Measurements from ENCODE around the gene GSTM3.

GSTM3 gene

GRCh38 chr1:109740615-109741373, at the start of gene GSTM3:
Gene GSTM3, minus strand, starts transcription at chr1:109741038. Its CDS starts 751 bp downstream, at chr1:109740287.
- DNase-seq, result no peak

- no peak for DNase-seq
Observed at GRCh38 chr1:109790329-109790728, 49.5 kb upstream of the GSTM3 start.

- DNase-seq, result no peak
Observed at GRCh38 chr1:109789551-109790180, 48.8 kb upstream of the GSTM3 start.

- DNase-seq, result no peak
Observed at GRCh38 chr1:109788695-109789521, 48.1 kb upstream of the GSTM3 start.

GRCh38 chr1:109787845-109788601, 47.2 kb upstream of the GSTM3 start:
- no peak for DNase-seq

- peak; percentile 37 for DNase-seq
Observed at GRCh38 chr1:109787211-109787844, 46.5 kb upstream of the GSTM3 start.

- DNase-seq, result no peak
Observed at GRCh38 chr1:109786531-109787021, 45.7 kb upstream of the GSTM3 start.

- no peak for DNase-seq
Observed at GRCh38 chr1:109786112-109786480, 45.3 kb upstream of the GSTM3 start.

GRCh38 chr1:109785446-109786111, 44.7 kb upstream of the GSTM3 start:
- DNase-seq, result no peak

- no peak for DNase-seq
Observed at GRCh38 chr1:109784551-109785252, 43.9 kb upstream of the GSTM3 start.

- peak; percentile 82 for DNase-seq
Observed at GRCh38 chr1:109783436-109783835, 42.6 kb upstream of the GSTM3 start.

- DNase-seq, result no peak
Observed at GRCh38 chr1:109782927-109783326, 42.1 kb upstream of the GSTM3 start.

- DNase-seq, result peak; percentile 52
Observed at GRCh38 chr1:109782514-109782913, 41.7 kb upstream of the GSTM3 start.

- DNase-seq, result peak; percentile 14
Observed at GRCh38 chr1:109781806-109782205, 41.0 kb upstream of the GSTM3 start.

- no peak for DNase-seq
Observed at GRCh38 chr1:109780982-109781381, 40.1 kb upstream of the GSTM3 start.

- DNase-seq, result no peak
Observed at GRCh38 chr1:109777980-109778625, 37.3 kb upstream of the GSTM3 start.

GRCh38 chr1:109777436-109777835, 36.6 kb upstream of the GSTM3 start:
- no peak for DNase-seq

- DNase-seq, result peak; percentile 69
Observed at GRCh38 chr1:109776911-109777310, 36.1 kb upstream of the GSTM3 start.

GRCh38 chr1:109776206-109776835, 35.5 kb upstream of the GSTM3 start:
- no peak for DNase-seq

GRCh38 chr1:109775398-109775797, 34.6 kb upstream of the GSTM3 start:
- no peak for DNase-seq
